Effector memory CD8-positive, alpha-beta T cell (primary cell): ENCODE measurements around the gene ENTREP3.

Source experiments
- ATAC-seq: fragments of 150-1000 bp; cut with Tn5 transposase; replicated peaks from 2 replicates; pipeline ENCODE4 v1.10.0; 2021; ENCODE audit warnings: mild to moderate bottlenecking, moderate library complexity
- DNase-seq, 3 experiments: peaks; one replicate each; pipeline ENCODE4 v3.0.0; 2021
- H3K27ac Mint-ChIP-seq, 2 donors: one replicate each; pipeline ENCODE4 v1.8.0; 2022; ENCODE audit warnings: mild to moderate bottlenecking in 2 of 2, mixed read lengths in 2 of 2, moderate library complexity in 2 of 2
- H3K27me3 Mint-ChIP-seq, 2 donors: one replicate each; pipeline ENCODE4 v1.8.0; 2022; ENCODE audit warnings: mixed read lengths in 2 of 2
- H3K36me3 Mint-ChIP-seq: one replicate; pipeline ENCODE4 v1.8.0; 2022; ENCODE audit warnings: mild to moderate bottlenecking, moderate library complexity, mixed read lengths; ENCODE audit not compliant: insufficient read depth
- H3K4me1 Mint-ChIP-seq, 2 donors: one replicate each; pipeline ENCODE4 v1.8.0; 2022; ENCODE audit warnings: low read depth in 2 of 2, mixed read lengths in 2 of 2
- H3K4me3 Mint-ChIP-seq, 2 donors: one replicate each; pipeline ENCODE4 v1.8.0; 2022; ENCODE audit warnings: mild to moderate bottlenecking in 2 of 2, mixed read lengths in 2 of 2, moderate library complexity in 2 of 2
- H3K9me3 Mint-ChIP-seq, 2 donors: one replicate each; pipeline ENCODE4 v1.8.0; 2022; ENCODE audit warnings: mixed read lengths in 2 of 2

Gene ENTREP3

GRCh38 chr1:155272466-155273342 is 17.4 kb upstream of the ENTREP3 start:
- peaks cover 45% of the 10 kb centered on the region for H3K36me3 Mint-ChIP-seq
- ATAC-seq (peak; percentile 26), DNase-seq (no peak)
- peaks cover 27 to 33% of the 10 kb centered on the region in 2 donors for H3K4me1 Mint-ChIP-seq
- H3K9me3 Mint-ChIP-seq, result no peaks in the 10 kb centered on the region
- peak overlapping the region; percentile 87 to 96 for H3K27ac Mint-ChIP-seq
- H3K4me3 Mint-ChIP-seq, result peak overlapping the region; percentile 79 to 83
- H3K27me3 Mint-ChIP-seq, result no peaks in the 10 kb centered on the region

GRCh38 chr1:155269381-155269780 is 14.1 kb upstream of the ENTREP3 start:
- H3K36me3 Mint-ChIP-seq, result peaks cover 57% of the 10 kb centered on the region
- ATAC-seq (no peak), DNase-seq (no peak)
- peaks cover 17 to 23% of the 10 kb centered on the region in 2 donors for H3K4me1 Mint-ChIP-seq
- H3K27me3 Mint-ChIP-seq, result no peaks in the 10 kb centered on the region
- no peak overlapping the region for H3K27ac Mint-ChIP-seq
- no peaks in the 10 kb centered on the region for H3K9me3 Mint-ChIP-seq
- H3K4me3 Mint-ChIP-seq, result no peak overlapping the region

DNA sequence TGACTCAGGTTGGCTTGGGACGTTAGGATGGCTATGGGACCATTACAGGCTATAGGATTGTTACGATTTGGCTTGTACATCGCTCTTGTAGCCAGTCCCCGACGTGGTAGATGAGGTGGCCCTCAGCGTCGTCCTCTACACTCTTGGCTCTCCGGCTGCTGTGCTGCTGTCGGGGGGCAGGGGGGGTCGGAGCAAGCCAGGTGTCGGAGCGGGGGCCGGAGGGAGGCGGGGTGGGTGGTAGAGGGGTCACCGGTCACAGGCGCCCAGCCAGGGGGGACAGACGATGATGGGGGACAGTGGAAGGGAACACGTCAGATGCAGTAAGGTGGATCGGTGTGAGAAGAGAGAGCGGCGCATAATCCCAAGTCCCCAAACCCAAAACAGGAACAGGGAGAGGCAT is 13.3 kb upstream of the ENTREP3 start:
- Mint-ChIP-seq H3K9me3 (no peaks in the 10 kb centered on the region), H3K4me3 (no peak overlapping the region), H3K36me3 (peaks cover 61% of the 10 kb centered on the region), H3K4me1 (peaks cover 15 to 21% of the 10 kb centered on the region in 2 donors), H3K27ac (no peak overlapping the region), H3K27me3 (no peaks in the 10 kb centered on the region)
- DNase-seq, result no peak
- no peak for ATAC-seq

DNA sequence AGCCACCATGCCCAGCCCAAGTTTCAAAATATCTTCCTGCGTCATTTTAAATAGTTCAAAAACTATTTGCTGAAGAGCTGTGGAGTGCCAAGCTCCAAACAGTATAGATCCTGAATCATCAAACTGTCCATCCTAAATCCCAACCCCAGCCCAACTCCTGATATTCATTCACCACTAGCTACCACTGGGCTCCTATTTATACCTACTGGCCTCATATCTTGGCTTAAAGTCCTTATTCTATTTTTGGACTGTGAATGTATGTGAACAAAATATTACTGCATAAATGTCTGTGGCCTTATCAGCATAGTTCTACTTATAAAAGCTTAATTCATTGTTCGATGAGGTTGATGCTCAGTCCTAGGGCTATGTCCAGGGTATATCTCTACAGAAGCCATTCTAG is 12.1 kb upstream of the ENTREP3 start:
- no peaks in the 10 kb centered on the region for H3K9me3 Mint-ChIP-seq

GRCh38 chr1:155266553-155266952 is 11.3 kb upstream of the ENTREP3 start:
- H3K27ac Mint-ChIP-seq, result no peak overlapping the region
- peaks cover 60% of the 10 kb centered on the region for H3K36me3 Mint-ChIP-seq

More for the DNA sequence above, 12.1 kb upstream of the ENTREP3 start:
- Mint-ChIP-seq H3K27me3 (no peaks in the 10 kb centered on the region), H3K4me3 (no peak overlapping the region), H3K36me3 (peaks cover 59% of the 10 kb centered on the region), H3K27ac (peak overlapping the region in 1 of 2 donors; percentile 10), H3K4me1 (peaks cover 7 to 12% of the 10 kb centered on the region in 2 donors)
- ATAC-seq (no peak), DNase-seq (no peak)

DNA sequence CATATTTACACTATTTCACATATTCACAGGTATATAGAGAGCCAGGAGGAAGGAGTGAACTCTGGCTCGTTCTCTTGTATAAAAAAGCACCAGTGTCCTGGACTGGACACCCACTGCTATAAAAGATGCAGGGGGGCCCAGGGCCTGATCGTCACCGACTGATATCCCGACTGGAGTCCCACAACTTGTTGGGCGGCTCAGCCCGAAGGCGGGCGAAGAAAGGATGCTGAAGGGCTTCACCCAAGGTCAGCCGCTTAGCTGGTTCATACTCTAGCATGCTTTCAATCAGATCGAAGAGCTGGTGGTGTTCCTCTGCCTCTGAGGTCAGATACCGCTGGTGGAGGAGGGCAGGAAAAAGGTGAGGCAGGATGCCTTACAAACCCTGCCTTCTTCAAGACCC is 7.8 kb upstream of the ENTREP3 start:
- Mint-ChIP-seq H3K4me3 (peak overlapping the region; percentile 93 to 97), H3K4me1 (peaks cover 20 to 25% of the 10 kb centered on the region in 2 donors), H3K9me3 (no peaks in the 10 kb centered on the region), H3K36me3 (peaks cover 53% of the 10 kb centered on the region), H3K27ac (peak overlapping the region; percentile 95 to 97), H3K27me3 (no peaks in the 10 kb centered on the region)
- ATAC-seq, result no peak
- DNase-seq, result no peak

More at GRCh38 chr1:155266553-155266952, 11.3 kb upstream of the ENTREP3 start:
- H3K4me3 Mint-ChIP-seq, result no peak overlapping the region
- no peaks in the 10 kb centered on the region for H3K27me3 Mint-ChIP-seq
- H3K9me3 Mint-ChIP-seq, result no peaks in the 10 kb centered on the region
- ATAC-seq, result no peak
- DNase-seq, result no peak
- peaks cover 11 to 16% of the 10 kb centered on the region in 2 donors for H3K4me1 Mint-ChIP-seq

DNA sequence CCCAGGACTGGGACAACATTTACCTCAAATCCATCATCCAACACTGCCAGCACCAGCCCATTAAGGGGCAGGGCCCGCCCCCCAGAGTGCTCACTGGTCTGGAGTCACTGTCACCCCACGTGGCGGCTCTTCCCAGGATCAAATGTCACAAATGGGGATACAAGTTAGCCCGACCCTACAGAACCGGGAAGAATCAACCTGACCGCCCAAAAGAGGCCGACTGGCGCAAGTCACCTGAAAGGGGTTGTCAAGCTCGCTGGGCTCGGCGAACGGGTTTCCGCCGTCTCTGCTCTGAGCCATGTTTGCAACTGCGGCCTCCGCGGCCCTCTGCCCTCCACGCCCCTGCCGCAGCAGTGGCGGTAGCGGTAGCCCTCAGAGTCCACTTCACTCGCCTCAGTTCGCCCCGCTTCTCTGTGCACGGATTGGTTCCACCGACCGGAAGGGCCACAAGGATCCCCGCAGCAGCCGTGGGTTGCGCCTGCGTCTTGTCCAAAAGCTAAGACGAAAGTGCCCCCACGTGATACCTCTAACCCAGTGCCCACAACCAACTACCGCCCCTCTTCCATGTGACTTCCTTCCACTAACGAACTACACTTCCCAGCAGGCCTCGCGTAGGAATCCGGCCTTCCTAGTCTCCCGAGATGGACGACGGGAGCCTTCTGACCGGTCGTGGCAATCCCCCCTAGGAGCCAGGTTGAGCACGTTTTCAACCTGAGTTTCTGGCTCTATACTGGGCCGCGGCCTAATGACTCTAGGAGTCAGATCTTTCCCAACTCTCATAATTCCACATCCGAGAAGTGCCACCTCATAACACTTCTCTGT is 6.8 kb upstream of the ENTREP3 start, which contains the start of gene SCAMP3:
TSS of gene SCAMP3 (minus strand) at position 509 of the 822 bp plus-strand sequence. CDS start at position 300, 209 bp downstream.
- DNase-seq, result peak; percentile 74 to 78 (median 78)
- Mint-ChIP-seq H3K27ac (peak within 1 kb of the TSS; percentile 95 to 97), H3K4me3 (peak within 1 kb of the TSS; percentile 93 to 97), H3K27me3 (no peaks in the 10 kb centered on the region), H3K4me1 (peaks cover 24 to 30% of the 10 kb centered on the region in 2 donors), H3K36me3 (peaks cover 52% of the 10 kb centered on the region), H3K9me3 (no peaks in the 10 kb centered on the region)
- peak; percentile 99 for ATAC-seq

DNA sequence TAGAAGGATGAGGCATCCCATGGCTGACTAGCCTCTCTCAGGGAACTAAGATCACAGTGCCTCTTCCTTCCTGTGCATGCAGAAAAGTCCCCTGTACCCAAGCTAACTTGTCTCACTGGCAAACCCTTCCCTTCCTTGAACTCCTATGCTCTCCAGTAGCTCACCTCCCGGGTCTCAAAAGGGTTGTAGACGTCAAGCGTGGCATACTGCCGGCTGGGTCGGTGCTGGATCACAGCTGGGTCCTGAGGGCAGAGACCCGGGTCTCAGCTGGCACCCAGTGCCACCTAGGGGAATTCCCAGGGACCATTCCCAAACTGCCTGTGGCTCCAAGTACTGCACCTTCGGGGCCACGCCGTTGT is 6.2 kb upstream of the ENTREP3 start:
- peak overlapping the region; percentile 93 to 97 for H3K4me3 Mint-ChIP-seq
- no peak for ATAC-seq
- peaks cover 24 to 35% of the 10 kb centered on the region in 2 donors for H3K4me1 Mint-ChIP-seq
- H3K9me3 Mint-ChIP-seq, result no peaks in the 10 kb centered on the region
- no peak for DNase-seq
- peaks cover 52% of the 10 kb centered on the region for H3K36me3 Mint-ChIP-seq
- no peaks in the 10 kb centered on the region for H3K27me3 Mint-ChIP-seq
- H3K27ac Mint-ChIP-seq, result peak overlapping the region; percentile 95 to 97

DNA sequence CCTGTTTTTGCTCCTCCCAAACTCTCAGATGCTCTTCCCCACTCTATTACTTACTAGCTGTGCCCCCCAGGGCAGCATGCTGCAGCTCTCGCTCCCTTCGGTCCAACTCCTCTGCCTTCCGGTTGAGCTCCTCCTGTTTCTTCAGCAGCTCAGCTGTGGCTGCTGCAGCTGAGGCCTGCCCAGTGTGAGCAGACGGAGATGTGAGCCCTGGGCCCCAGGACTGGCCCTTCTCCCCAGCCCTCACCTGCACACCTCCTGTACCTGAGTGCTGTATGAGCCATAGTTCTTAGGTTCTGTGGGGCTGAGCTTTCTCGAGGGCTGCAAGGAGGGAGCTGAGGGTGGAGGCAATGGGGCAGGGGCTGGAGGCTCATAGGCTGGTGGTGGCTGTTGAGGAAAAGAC is 5.0 kb upstream of the ENTREP3 start:
- Mint-ChIP-seq H3K36me3 (peaks cover 48% of the 10 kb centered on the region), H3K27ac (peak overlapping the region; percentile 87 to 97), H3K4me1 (peaks cover 35 to 44% of the 10 kb centered on the region in 2 donors), H3K27me3 (no peaks in the 10 kb centered on the region), H3K4me3 (peak overlapping the region in 1 of 2 donors; percentile 93), H3K9me3 (no peaks in the 10 kb centered on the region)
- DNase-seq (no peak), ATAC-seq (no peak)

- Mint-ChIP-seq H3K36me3 (peaks cover 38% of the 10 kb centered on the region), H3K27ac (peak overlapping the region; percentile 16 to 41), H3K4me1 (peaks cover 38 to 41% of the 10 kb centered on the region in 2 donors), H3K4me3 (peak overlapping the region; percentile 81 to 82), H3K27me3 (no peaks in the 10 kb centered on the region), H3K9me3 (no peaks in the 10 kb centered on the region)
- no peak for ATAC-seq
- DNase-seq, result no peak
Observed at GRCh38 chr1:155256058-155256852, 972 bp upstream of the ENTREP3 start.

- peaks cover 28% of the 10 kb centered on the region for H3K36me3 Mint-ChIP-seq
- H3K9me3 Mint-ChIP-seq, result no peaks in the 10 kb centered on the region
- H3K4me1 Mint-ChIP-seq, result peaks cover 29 to 38% of the 10 kb centered on the region in 2 donors
- H3K27ac Mint-ChIP-seq, result peak overlapping the region; percentile 46 to 73
- no peaks in the 10 kb centered on the region for H3K27me3 Mint-ChIP-seq
- DNase-seq, result no peak
- no peak for ATAC-seq
- H3K4me3 Mint-ChIP-seq, result peak overlapping the region; percentile 81 to 82
Observed at GRCh38 chr1:155254714-155255242, 505 bp downstream of the ENTREP3 start.

- Mint-ChIP-seq H3K4me3 (peak overlapping the region; percentile 81 to 82), H3K27ac (peak overlapping the region; percentile 46 to 73), H3K36me3 (peaks cover 25% of the 10 kb centered on the region), H3K27me3 (no peaks in the 10 kb centered on the region), H3K9me3 (no peaks in the 10 kb centered on the region), H3K4me1 (peaks cover 29 to 38% of the 10 kb centered on the region in 2 donors)
- DNase-seq, result no peak
- ATAC-seq, result no peak
Observed at GRCh38 chr1:155254228-155254713, 1.0 kb downstream of the ENTREP3 start.
